HepG2 (cell line): Measurements from ENCODE around the gene CGREF1. TPM values are rescaled to one million over a fixed set of nuclear protein-coding genes. Genes with fewer than 3 reads are reported as not detected.

Experiments
- AGO1 ChIP-seq: fragments of 200-400 bp; formaldehyde crosslinking; IDR thresholded peaks from 2 replicates; pipeline ENCODE4 v1.6.1; 2017; ENCODE audit warnings: mild to moderate bottlenecking, low read depth, low read length, moderate library complexity; ENCODE audit not compliant: poor library complexity, severe bottlenecking
- DZIP1 ChIP-seq: sonication (generic); formaldehyde crosslinking; IDR thresholded peaks from 2 replicates; pipeline ENCODE4 v1.5.0; 2020; ENCODE audit warnings: mild to moderate bottlenecking, missing genetic modification reagents
- EEA1 ChIP-seq: sonication (generic); formaldehyde crosslinking; IDR thresholded peaks from 2 replicates; pipeline ENCODE4 v1.5.1; 2020; ENCODE audit warnings: mild to moderate bottlenecking, missing genetic modification reagents, borderline replicate concordance
- PHF5A ChIP-seq: IDR thresholded peaks from one replicate; pipeline ENCODE4 v1.6.1; 2018; ENCODE audit warnings: low read depth, missing genetic modification reagents; ENCODE audit not compliant: unreplicated experiment
- RBM39 ChIP-seq: fragments of 200-400 bp; formaldehyde crosslinking; IDR thresholded peaks from one replicate; pipeline ENCODE4 v1.6.1; 2018; ENCODE audit warnings: antibody characterized with exemption, mild to moderate bottlenecking, low read depth, low read length; ENCODE audit not compliant: poor library complexity, severe bottlenecking
- REXO4 ChIP-seq: sonication (generic); formaldehyde crosslinking; IDR thresholded peaks from 2 replicates; pipeline ENCODE4 v1.8.0; 2022; ENCODE audit warnings: missing genetic modification reagents, mild to moderate bottlenecking, borderline replicate concordance
- ZC3H13 ChIP-seq: sonication (generic); formaldehyde crosslinking; IDR thresholded peaks from 2 replicates; pipeline ENCODE4 v1.8.1; 2023; ENCODE audit warnings: mild to moderate bottlenecking, missing genetic modification reagents, moderate library complexity
- ZNF251 ChIP-seq: sonication (generic); formaldehyde crosslinking; IDR thresholded peaks from 2 replicates; pipeline ENCODE4 v1.9.0; 2021; ENCODE audit warnings: mild to moderate bottlenecking, missing genetic modification reagents
- ZNF333 ChIP-seq: sonication (generic); formaldehyde crosslinking; IDR thresholded peaks from 2 replicates; pipeline ENCODE4 v1.4.0; 2020; ENCODE audit warnings: mild to moderate bottlenecking, missing genetic modification reagents, borderline replicate concordance
- ZNF407 ChIP-seq: sonication (generic); formaldehyde crosslinking; IDR thresholded peaks from one replicate; pipeline ENCODE4 v1.5.1; 2020; ENCODE audit warnings: mild to moderate bottlenecking, missing genetic modification reagents; ENCODE audit errors: not compliant biosample characterization
- ZNF558 ChIP-seq: sonication (generic); formaldehyde crosslinking; IDR thresholded peaks from 2 replicates; pipeline ENCODE4 v1.9.0; 2022; ENCODE audit warnings: mild to moderate bottlenecking, missing genetic modification reagents, borderline replicate concordance
- ZNF747 ChIP-seq: sonication (generic); formaldehyde crosslinking; IDR thresholded peaks from 2 replicates; pipeline ENCODE4 v1.8.1; 2023; ENCODE audit warnings: missing genetic modification reagents, mild to moderate bottlenecking, borderline replicate concordance
- polyA plus RNA-seq, 8 experiments: library from polyadenylated mRNA; depleted of rRNA in 3 of 8; stranded (reverse) in 7 of 8; unstranded in 1 of 8; fragments of >200 nt; fragmentation: Illumina TruSeq in 4 of 8; extraction: Trizol in 4 of 8; gene quantifications; 2 replicates each; pipeline versions ENCODE4 v1.2.1 to v1.2.3, GENCODE V29; 2011 to 2016; ENCODE audit warnings: low read depth in 4 of 8, missing spikeins in 1 of 8, mixed read lengths in 1 of 8; ENCODE audit not compliant: insufficient read depth in 1 of 8
- total RNA-seq, 5 experiments: library from RNA; depleted of rRNA; stranded (reverse); fragments of >200 nt; fragmentation: Illumina TruSeq; extraction: Trizol; gene quantifications; 2 replicates each; pipeline ENCODE4 v1.2.3, GENCODE V29; 2016; ENCODE audit warnings: low read depth in 1 of 5
- TF ChIP-seq, protein P1 (sequence below): sonication (generic); formaldehyde crosslinking; IDR thresholded peaks from 2 replicates; pipeline ENCODE4 v1.4.0; 2020; ENCODE audit warnings: missing genetic modification reagents

CGREF1 gene
- total and polyA plus RNA-seq, 2 of the 13 experiments (the other 11 are each of a cell fraction or from before 2014, with no cell fraction given), result 13.9 to 23.4 TPM

GRCh38 chr2:27080603-27080936 lies 38.4 kb downstream of the CGREF1 start (continued):
- TF ChIP-seq ZNF407 (CRISPR knock-in tag) (peak; percentile 9), PHF5A (CRISPR knock-in tag) (no peak), ZNF251 (no peak), ZNF747 (no peak), REXO4 (CRISPR knock-in tag) (no peak), ZC3H13 (CRISPR knock-in tag) (0 out of 2 replicates have a peak, but pooled peaks have one; percentile 19), EEA1 (CRISPR knock-in tag) (peak; percentile 65; the same call in 1 of the 2 replicates), DZIP1 (CRISPR knock-in tag) (no peak), RBM39 (peak; percentile 27), AGO1 (peak; percentile 28), ZNF558 (CRISPR knock-in tag) (no peak), ZNF333 (CRISPR knock-in tag) (0 out of 2 replicates have a peak, but pooled peaks have one; percentile 27)
- TF ChIP-seq, protein P1, sequence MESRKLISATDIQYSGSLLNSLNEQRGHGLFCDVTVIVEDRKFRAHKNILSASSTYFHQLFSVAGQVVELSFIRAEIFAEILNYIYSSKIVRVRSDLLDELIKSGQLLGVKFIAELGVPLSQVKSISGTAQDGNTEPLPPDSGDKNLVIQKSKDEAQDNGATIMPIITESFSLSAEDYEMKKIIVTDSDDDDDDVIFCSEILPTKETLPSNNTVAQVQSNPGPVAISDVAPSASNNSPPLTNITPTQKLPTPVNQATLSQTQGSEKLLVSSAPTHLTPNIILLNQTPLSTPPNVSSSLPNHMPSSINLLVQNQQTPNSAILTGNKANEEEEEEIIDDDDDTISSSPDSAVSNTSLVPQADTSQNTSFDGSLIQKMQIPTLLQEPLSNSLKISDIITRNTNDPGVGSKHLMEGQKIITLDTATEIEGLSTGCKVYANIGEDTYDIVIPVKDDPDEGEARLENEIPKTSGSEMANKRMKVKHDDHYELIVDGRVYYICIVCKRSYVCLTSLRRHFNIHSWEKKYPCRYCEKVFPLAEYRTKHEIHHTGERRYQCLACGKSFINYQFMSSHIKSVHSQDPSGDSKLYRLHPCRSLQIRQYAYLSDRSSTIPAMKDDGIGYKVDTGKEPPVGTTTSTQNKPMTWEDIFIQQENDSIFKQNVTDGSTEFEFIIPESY (CRISPR knock-in tag), result peak; percentile 46; the same call in 1 of the 2 replicates
